ENCODE data around the gene FBRSL1. TPM values are rescaled to one million over a fixed set of nuclear protein-coding genes. Genes with fewer than 3 reads are reported as not detected.

The FBRSL1 gene
- total RNA-seq, 1 experiment from 2014 or later, result 45.3 TPM

DNA sequence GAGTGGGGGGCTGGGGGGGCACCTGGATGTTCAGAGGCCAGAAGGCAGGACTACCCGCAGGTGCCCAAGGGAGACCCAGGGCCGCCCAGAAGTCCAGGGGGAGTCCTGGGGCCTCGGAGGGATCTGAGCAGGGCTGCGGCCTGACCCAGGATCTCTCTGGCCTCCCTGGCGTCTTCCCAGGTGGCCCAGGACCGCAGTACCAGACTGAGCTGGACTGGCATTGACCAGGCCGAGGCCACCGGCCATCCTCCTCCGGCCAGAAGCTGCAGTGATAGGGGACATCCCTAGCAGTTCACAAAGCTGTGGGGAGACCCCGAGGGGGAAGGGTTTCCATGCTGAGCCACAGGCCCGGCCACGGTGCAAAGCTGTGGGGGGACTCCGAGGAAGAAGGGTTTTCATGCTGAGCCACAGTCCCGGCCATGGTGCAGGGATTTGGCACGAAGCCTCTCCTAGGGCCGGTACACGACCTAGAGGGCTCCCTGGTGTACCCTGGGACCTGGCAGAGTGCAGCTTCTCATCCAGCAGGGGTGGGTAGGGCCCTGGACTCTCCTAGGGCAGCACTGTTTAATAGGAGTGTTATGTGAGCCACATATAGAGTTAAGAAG, 24.4 kb downstream of the FBRSL1 start:
- Histone ChIP-seq H4K20me1 (ENCODE audit: low read length) (no peaks in the 10 kb centered on the region), H3K27ac (ENCODE audit: low read length) (no peak overlapping the region), H3K9ac (ENCODE audit: low read length) (no peak overlapping the region), H3K4me3 (ENCODE audit: low read length) (no peak overlapping the region), H3F3A (ENCODE audit: low read length, unreplicated experiment) (no peaks in the 10 kb centered on the region), H3K9me3 (ENCODE audit: low read length) (no peaks in the 10 kb centered on the region), H3K4me2 (ENCODE audit: low read length) (no peak overlapping the region), H2AFZ (ENCODE audit: low read length) (no peak overlapping the region), H3K79me2 (ENCODE audit: low read length) (no peaks in the 10 kb centered on the region), H3K9me2 (replicated peaks; ENCODE audit: low read length) (no peaks in the 10 kb centered on the region), H3K4me1 (ENCODE audit: insufficient read depth, low read length) (no peaks in the 10 kb centered on the region), H3K36me3 (ENCODE audit: low read depth, low read length) (peaks cover 18% of the 10 kb centered on the region), H3K27me3 (ENCODE audit: low read length) (no peaks in the 10 kb centered on the region)
- intact Hi-C loops (cut with micrococcal nuclease), result no loop called here
- no peak for ATAC-seq
- ChIA-PET POLR2A (ENCODE audit: unreplicated experiment) (no interaction called here), CTCF (no interaction called here)
- no peak for DNase-seq
- BruUV-seq (replicated peaks), result no TSS peak
- TF ChIP-seq EZH2 (IDR thresholded peaks at IDR 0.05; ENCODE audit: low read length, unreplicated experiment), result no peak

DNA sequence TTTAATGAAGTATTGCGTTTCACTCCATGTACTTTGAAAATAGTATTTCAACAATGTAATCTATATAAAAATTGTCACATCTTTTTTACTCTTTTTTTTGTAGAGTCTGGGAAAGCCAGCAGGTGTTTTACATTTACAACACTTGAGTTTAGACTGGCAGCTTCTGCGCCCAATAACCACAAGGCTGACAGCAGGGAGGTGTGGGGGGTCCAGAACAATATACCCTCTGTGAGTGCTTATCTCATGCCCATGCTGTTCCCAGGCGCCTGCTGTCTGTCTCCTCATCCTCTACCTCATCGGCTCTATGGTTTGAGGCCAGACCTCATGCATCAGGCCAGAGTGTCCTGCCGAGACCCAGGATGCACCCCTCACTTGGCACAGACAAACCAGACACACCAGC, 24.9 kb downstream of the FBRSL1 start:
- Histone ChIP-seq H3K9me3 (ENCODE audit: low read length) (no peaks in the 10 kb centered on the region), H3K79me2 (ENCODE audit: low read length) (no peaks in the 10 kb centered on the region), H3K9ac (ENCODE audit: low read length) (no peak overlapping the region), H3K27ac (ENCODE audit: low read length) (no peak overlapping the region), H4K20me1 (ENCODE audit: low read length) (no peaks in the 10 kb centered on the region), H3K4me3 (ENCODE audit: low read length) (no peak overlapping the region), H3K27me3 (ENCODE audit: low read length) (no peaks in the 10 kb centered on the region), H3K4me1 (ENCODE audit: insufficient read depth, low read length) (no peaks in the 10 kb centered on the region), H3K9me2 (replicated peaks; ENCODE audit: low read length) (no peaks in the 10 kb centered on the region), H3K36me3 (ENCODE audit: low read depth, low read length) (peaks cover 18% of the 10 kb centered on the region), H2AFZ (ENCODE audit: low read length) (no peak overlapping the region), H3K4me2 (ENCODE audit: low read length) (no peak overlapping the region), H3F3A (ENCODE audit: low read length, unreplicated experiment) (no peaks in the 10 kb centered on the region)
- no peak for ATAC-seq
- POLR2A ChIA-PET (ENCODE audit: unreplicated experiment), result interaction anchor here (0.6 kb wide), 2 partner anchors 43 to 245 kb away, joined by 7 to 9 read pairs; no protein-coding TSS in a partner anchor
- BruUV-seq (replicated peaks), result no TSS peak
- intact Hi-C loops (cut with micrococcal nuclease), result no loop called here
- DNase-seq, result no peak
- CTCF ChIA-PET, result interaction anchor here (0.6 kb wide), 1 partner anchor 98 kb away, joined by 4 read pairs; no protein-coding TSS in a partner anchor
- TF ChIP-seq EZH2 (IDR thresholded peaks at IDR 0.05; ENCODE audit: low read length, unreplicated experiment), result no peak
- TF ChIP-seq, protein P1, sequence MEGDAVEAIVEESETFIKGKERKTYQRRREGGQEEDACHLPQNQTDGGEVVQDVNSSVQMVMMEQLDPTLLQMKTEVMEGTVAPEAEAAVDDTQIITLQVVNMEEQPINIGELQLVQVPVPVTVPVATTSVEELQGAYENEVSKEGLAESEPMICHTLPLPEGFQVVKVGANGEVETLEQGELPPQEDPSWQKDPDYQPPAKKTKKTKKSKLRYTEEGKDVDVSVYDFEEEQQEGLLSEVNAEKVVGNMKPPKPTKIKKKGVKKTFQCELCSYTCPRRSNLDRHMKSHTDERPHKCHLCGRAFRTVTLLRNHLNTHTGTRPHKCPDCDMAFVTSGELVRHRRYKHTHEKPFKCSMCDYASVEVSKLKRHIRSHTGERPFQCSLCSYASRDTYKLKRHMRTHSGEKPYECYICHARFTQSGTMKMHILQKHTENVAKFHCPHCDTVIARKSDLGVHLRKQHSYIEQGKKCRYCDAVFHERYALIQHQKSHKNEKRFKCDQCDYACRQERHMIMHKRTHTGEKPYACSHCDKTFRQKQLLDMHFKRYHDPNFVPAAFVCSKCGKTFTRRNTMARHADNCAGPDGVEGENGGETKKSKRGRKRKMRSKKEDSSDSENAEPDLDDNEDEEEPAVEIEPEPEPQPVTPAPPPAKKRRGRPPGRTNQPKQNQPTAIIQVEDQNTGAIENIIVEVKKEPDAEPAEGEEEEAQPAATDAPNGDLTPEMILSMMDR (conservative IDR thresholded peaks at IDR 0.05; ENCODE audit: low read depth, low read length), result no peak

DNA sequence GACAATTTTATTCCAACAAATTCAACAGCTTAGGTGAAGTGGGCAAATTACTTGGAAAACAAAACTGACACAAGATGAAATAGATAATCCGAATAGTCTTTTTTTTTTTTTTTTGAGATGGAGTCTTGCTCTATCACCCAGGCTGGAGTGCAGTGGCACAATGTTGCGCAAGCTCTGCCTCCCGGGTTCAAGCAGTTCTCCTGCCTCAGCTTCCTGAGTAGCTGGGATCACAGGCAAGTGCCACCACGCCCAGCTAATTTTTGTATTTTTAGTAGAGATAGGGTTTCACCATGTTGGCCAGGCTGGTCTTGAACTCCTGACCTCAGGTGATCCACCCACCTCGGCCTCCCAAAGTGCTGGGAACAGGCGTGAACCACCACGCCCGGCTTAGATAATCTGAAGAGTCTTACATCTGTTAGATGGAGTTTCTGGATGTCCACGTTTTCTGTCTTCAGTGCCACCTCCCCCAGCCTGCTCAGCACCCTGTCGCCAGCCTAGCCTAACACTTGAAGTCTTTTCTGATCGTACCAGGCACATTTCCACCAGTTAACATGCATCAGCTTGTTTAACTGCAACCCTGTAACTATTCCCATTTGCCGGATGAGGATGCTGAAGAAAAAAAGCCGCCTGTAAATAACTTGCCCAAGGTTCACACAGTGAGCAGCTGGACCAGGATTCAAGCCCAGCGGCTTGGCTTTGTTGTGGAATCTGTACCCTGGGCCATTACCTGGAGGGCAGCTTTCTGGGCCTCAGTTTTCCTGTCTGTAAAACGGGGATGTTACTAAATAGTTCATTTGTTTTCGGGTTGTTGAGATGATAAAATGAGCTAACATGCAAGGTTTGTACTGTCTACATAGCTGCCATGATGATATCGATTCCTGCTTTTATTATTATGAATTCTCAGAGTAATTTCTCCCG, 26.4 kb downstream of the FBRSL1 start:
- H3K4me3 ChIP-seq (ENCODE audit: low read length), result no peak overlapping the region
- peaks cover 18% of the 10 kb centered on the region for H3K36me3 ChIP-seq (ENCODE audit: low read depth, low read length)
- CTCF ChIA-PET, result no interaction called here
- ATAC-seq, result no peak
- POLR2A ChIA-PET (ENCODE audit: unreplicated experiment), result no interaction called here
- no TSS peak for BruUV-seq (replicated peaks)
- H4K20me1 ChIP-seq (ENCODE audit: low read length), result no peaks in the 10 kb centered on the region
- H3K27me3 ChIP-seq (ENCODE audit: low read length), result no peaks in the 10 kb centered on the region
- H3K9me2 ChIP-seq (replicated peaks; ENCODE audit: low read length), result no peaks in the 10 kb centered on the region
- H3K4me1 ChIP-seq (ENCODE audit: insufficient read depth, low read length), result no peaks in the 10 kb centered on the region
- H3K4me2 ChIP-seq (ENCODE audit: low read length), result no peak overlapping the region
- H2AFZ ChIP-seq (ENCODE audit: low read length), result no peak overlapping the region
- TF ChIP-seq EZH2phosphoT487 (IDR thresholded peaks at IDR 0.05; ENCODE audit: borderline replicate concordance, low read length) (no peak), EZH2 (IDR thresholded peaks at IDR 0.05; ENCODE audit: low read length, unreplicated experiment) (no peak)
- TF ChIP-seq, protein P1 (conservative IDR thresholded peaks at IDR 0.05; ENCODE audit: low read depth, low read length), result no peak
- no peaks in the 10 kb centered on the region for H3F3A ChIP-seq (ENCODE audit: low read length, unreplicated experiment)
- H3K9me3 ChIP-seq (ENCODE audit: low read length), result no peaks in the 10 kb centered on the region
- intact Hi-C loops (cut with micrococcal nuclease), result no loop called here
- no peak for DNase-seq
- H3K27ac ChIP-seq (ENCODE audit: low read length), result no peak overlapping the region
- no peak overlapping the region for H3K9ac ChIP-seq (ENCODE audit: low read length)
- H3K79me2 ChIP-seq (ENCODE audit: low read length), result no peaks in the 10 kb centered on the region

Measured in PC-3 (cell line).